SIG-M5 (cell line): ENCODE results near the gene RANBP1.

Experiments
- DNase-seq: peaks from one replicate; lab custom pipeline; 2025; lab: John Stamatoyannopoulos, UW

The RANBP1 gene

GRCh38 chr22:20124083-20124787 is 8.3 kb downstream of the RANBP1 start:
- no peak for DNase-seq

GRCh38 chr22:20125201-20126174 is 9.6 kb downstream of the RANBP1 start:
- no peak for DNase-seq

- no peak for DNase-seq
Observed at GRCh38 chr22:20126284-20127029, 10.6 kb downstream of the RANBP1 start.

- DNase-seq, result no peak
Observed at GRCh38 chr22:20127318-20127868, 11.5 kb downstream of the RANBP1 start.

- DNase-seq, result no peak
Observed at GRCh38 chr22:20127869-20128618, 12.1 kb downstream of the RANBP1 start.

GRCh38 chr22:20128619-20128901 is 12.7 kb downstream of the RANBP1 start:
- no peak for DNase-seq

- DNase-seq, result no peak
Observed at GRCh38 chr22:20128902-20129746, 13.2 kb downstream of the RANBP1 start.

- DNase-seq, result no peak
Observed at GRCh38 chr22:20129747-20130014, 13.8 kb downstream of the RANBP1 start.

GRCh38 chr22:20130319-20130718 is 14.4 kb downstream of the RANBP1 start:
- no peak for DNase-seq

GRCh38 chr22:20130731-20131596 is 15.1 kb downstream of the RANBP1 start:
- no peak for DNase-seq

- DNase-seq, result no peak
Observed at GRCh38 chr22:20131597-20131858, 15.6 kb downstream of the RANBP1 start, which contains the start of gene ZDHHC8. TSS of gene ZDHHC8 (plus strand) at chr22:20131804. CDS start at chr22:20131948, 144 bp downstream.

GRCh38 chr22:20131859-20132685 is 16.2 kb downstream of the RANBP1 start:
- DNase-seq, result no peak

- no peak for DNase-seq
Observed at GRCh38 chr22:20132686-20133246, 16.9 kb downstream of the RANBP1 start.

- no peak for DNase-seq
Observed at GRCh38 chr22:20133930-20134549, 18.1 kb downstream of the RANBP1 start.

GRCh38 chr22:20135265-20135664 is 19.4 kb downstream of the RANBP1 start:
- no peak for DNase-seq

- DNase-seq, result no peak
Observed at GRCh38 chr22:20135806-20136602, 20.1 kb downstream of the RANBP1 start.

GRCh38 chr22:20136603-20136873 is 20.6 kb downstream of the RANBP1 start:
- DNase-seq, result no peak

- no peak for DNase-seq
Observed at GRCh38 chr22:20137113-20137512, 21.2 kb downstream of the RANBP1 start.
